CD14-positive monocyte (primary cell): ENCODE results near the gene SMIM26. TPM values are rescaled to one million over a fixed set of nuclear protein-coding genes. Genes with fewer than 3 reads are reported as not detected.
A peak's percentile ranks its signal among the peaks of the same experiment; 100 is the strongest.
"Not testable (repeated sequence)": the region's sequence is repeated elsewhere in the genome, so short reads cannot be mapped to it uniquely, and the experiment has no call there.

Source experiments
- DNase-seq, 3 donors: peaks; one replicate each; pipeline ENCODE4 v3.0.0-alpha.2; 2011 to 2022
- H2AFZ ChIP-seq: 2 replicates; pipeline ENCODE4 v1.6.0; 2012; ENCODE audit warnings: mild to moderate bottlenecking, low read depth, low read length, inconsistent platforms; ENCODE audit not compliant: insufficient read depth, poor library complexity, severe bottlenecking
- H3K27ac ChIP-seq, 2 donors: 1 replicate in 1 of 2; 2 replicates in 1 of 2; pipeline ENCODE4 v1.5.1; 2012 to 2013; ENCODE audit warnings: low read length in 2 of 2, control low read depth in 1 of 2, inconsistent platforms in 1 of 2, low read depth in 1 of 2, mild to moderate bottlenecking in 1 of 2
- H3K27me3 ChIP-seq, 2 donors: one replicate each; pipeline versions ENCODE4 v1.6.0 to v1.6.1; 2011 to 2013; ENCODE audit warnings: low read length in 2 of 2; ENCODE audit not compliant: control insufficient read depth in 2 of 2, insufficient read depth in 2 of 2
- H3K36me3 ChIP-seq, 2 donors: replicated peaks in 1 of 2; 1 replicate in 1 of 2; 2 replicates in 1 of 2; pipeline versions ENCODE4 v1.5.1 to v1.6.1; 2012 to 2013; ENCODE audit warnings: low read length in 2 of 2, control low read depth in 1 of 2, inconsistent platforms in 1 of 2, mild to moderate bottlenecking in 1 of 2; ENCODE audit not compliant: insufficient read depth in 2 of 2, control insufficient read depth in 1 of 2
- H3K4me1 ChIP-seq, 2 donors: 1 replicate in 1 of 2; 2 replicates in 1 of 2; pipeline versions ENCODE4 v1.5.1 to v1.6.1; 2012 to 2013; ENCODE audit warnings: low read length in 2 of 2, control low read depth in 1 of 2, inconsistent platforms in 1 of 2, mild to moderate bottlenecking in 1 of 2, moderate library complexity in 1 of 2; ENCODE audit not compliant: insufficient read depth in 2 of 2, control insufficient read depth in 1 of 2
- H3K4me2 ChIP-seq: replicated peaks from 2 replicates; pipeline ENCODE3; 2012; ENCODE audit warnings: low read length, moderate library complexity, mild to moderate bottlenecking; ENCODE audit not compliant: poor library complexity, severe bottlenecking; ENCODE audit errors: extremely low read depth
- H3K4me3 ChIP-seq, 3 experiments: fragments of 200-600 bp in 1 of 3; sonication (generic) in 1 of 3; replicated peaks in 1 of 3; 1 replicate in 2 of 3; 2 replicates in 1 of 3; pipeline ENCODE4 v1.5.1; 2011 to 2013; ENCODE audit warnings: low read length in 3 of 3, mild to moderate bottlenecking in 3 of 3, control low read depth in 2 of 3, low read depth in 2 of 3, inconsistent platforms in 1 of 3, moderate library complexity in 1 of 3
- H3K79me2 ChIP-seq: 2 replicates; pipeline ENCODE4 v1.6.0; 2012; ENCODE audit warnings: mild to moderate bottlenecking, control low read depth, inconsistent platforms, low read length, moderate library complexity; ENCODE audit not compliant: insufficient read depth
- H3K9ac ChIP-seq: 2 replicates; pipeline ENCODE4 v1.6.0; 2017; ENCODE audit warnings: low read length, mild to moderate bottlenecking; ENCODE audit not compliant: insufficient read depth, poor library complexity, severe bottlenecking
- H3K9me3 ChIP-seq, 2 donors: replicated peaks in 1 of 2; 1 replicate in 1 of 2; 2 replicates in 1 of 2; pipeline versions ENCODE4 v1.5.1 to v1.6.1; 2012 to 2013; ENCODE audit warnings: low read length in 2 of 2, control low read depth in 1 of 2; ENCODE audit not compliant: control insufficient read depth in 1 of 2, insufficient read depth in 1 of 2
- H4K20me1 ChIP-seq: 2 replicates; pipeline ENCODE4 v1.6.0; 2012; ENCODE audit warnings: mild to moderate bottlenecking, low read length, control low read depth, moderate library complexity; ENCODE audit not compliant: insufficient read depth
- H3K27ac Mint-ChIP-seq, 7 donors: one replicate each; pipeline ENCODE4 v1.8.0; 2020; ENCODE audit warnings: mild to moderate bottlenecking in 7 of 7, mixed read lengths in 7 of 7, moderate library complexity in 6 of 7, inconsistent platforms in 2 of 7
- H3K27me3 Mint-ChIP-seq, 3 donors: one replicate each; pipeline ENCODE4 v1.8.0; 2021 to 2022; ENCODE audit warnings: low read depth in 3 of 3, mild to moderate bottlenecking in 3 of 3, mixed read lengths in 3 of 3, moderate library complexity in 3 of 3, inconsistent platforms in 1 of 3
- H3K36me3 Mint-ChIP-seq, 2 donors: one replicate each; pipeline ENCODE4 v1.8.0; 2020; ENCODE audit warnings: mixed read lengths in 2 of 2, inconsistent platforms in 1 of 2, mild to moderate bottlenecking in 1 of 2
- H3K4me1 Mint-ChIP-seq: one replicate; pipeline ENCODE4 v1.8.0; 2020; ENCODE audit warnings: mild to moderate bottlenecking, mixed read lengths
- H3K4me3 Mint-ChIP-seq, 2 donors: one replicate each; pipeline ENCODE4 v1.8.0; 2020; ENCODE audit warnings: mild to moderate bottlenecking in 2 of 2, mixed read lengths in 2 of 2, moderate library complexity in 1 of 2
- H3K9me3 Mint-ChIP-seq, 7 donors: one replicate each; pipeline ENCODE4 v1.8.0; 2020 to 2022; ENCODE audit warnings: mixed read lengths in 7 of 7, mild to moderate bottlenecking in 6 of 7, moderate library complexity in 6 of 7, inconsistent platforms in 2 of 7
- WGBS: methylation state at CpG from one replicate; pipeline ENCODE4 v1.1.5; 2013; ENCODE audit warnings: missing lambda C conversion rate; ENCODE audit not compliant: insufficient coverage; 5-methylcytosine and 5-hydroxymethylcytosine counted together
- intact Hi-C, 2 donors: fragments of 100-400 bp; cut with micrococcal nuclease; formaldehyde crosslinking; loops; one replicate each; pipeline versions ENCODE4 v1.15.0 to v1.15.1; 2023
- polyA minus RNA-seq: library from RNA; depleted of rRNA, polyadenylated mRNA; stranded (reverse); fragments of >200 nt; gene quantifications from 2 replicates; pipeline ENCODE4 v1.2.3, GENCODE V29; 2012
- polyA plus RNA-seq, 3 donors: library from polyadenylated mRNA; depleted of rRNA in 1 of 3; unstranded in 2 of 3; stranded (reverse) in 1 of 3; fragments of 300-500 nt in 2 of 3; fragments of >200 nt in 1 of 3; fragmentation: Illumina TruSeq in 2 of 3; gene quantifications; 1 replicate in 2 of 3; 2 replicates in 1 of 3; pipeline ENCODE4 v1.2.3, GENCODE V29; 2012 to 2021
- total RNA-seq, 12 experiments: library from RNA in 1 of 12; stranded (reverse) in 1 of 12; fragments of 120-200 nt in 1 of 12; gene quantifications; one replicate each; pipeline ENCODE4 v1.2.4 and lab custom pipeline; 2013 to 2026; ENCODE audit warnings: mixed read lengths in 6 of 12, inconsistent platforms in 1 of 12
- TF ChIP-seq, protein P1 (sequence below): fragments of 200-600 bp; IDR thresholded peaks from one replicate; pipeline ENCODE4 v1.8.0; 2022; ENCODE audit warnings: antibody characterized with exemption, mild to moderate bottlenecking

SMIM26 gene, protein sequence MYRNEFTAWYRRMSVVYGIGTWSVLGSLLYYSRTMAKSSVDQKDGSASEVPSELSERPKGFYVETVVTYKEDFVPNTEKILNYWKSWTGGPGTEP
- total RNA-seq (2013), result 106 TPM
- 100 to 1,000 TPM; 101 to 206 (median 176) TPM for polyA plus RNA-seq
- polyA minus RNA-seq, result 27.4 and 37.5 TPM in 2 replicates
- 2.2 to 13.8 (median 10.5) reads per million in 11 experiments for total RNA-seq (lab: John Stamatoyannopoulos, UW)

DNA sequence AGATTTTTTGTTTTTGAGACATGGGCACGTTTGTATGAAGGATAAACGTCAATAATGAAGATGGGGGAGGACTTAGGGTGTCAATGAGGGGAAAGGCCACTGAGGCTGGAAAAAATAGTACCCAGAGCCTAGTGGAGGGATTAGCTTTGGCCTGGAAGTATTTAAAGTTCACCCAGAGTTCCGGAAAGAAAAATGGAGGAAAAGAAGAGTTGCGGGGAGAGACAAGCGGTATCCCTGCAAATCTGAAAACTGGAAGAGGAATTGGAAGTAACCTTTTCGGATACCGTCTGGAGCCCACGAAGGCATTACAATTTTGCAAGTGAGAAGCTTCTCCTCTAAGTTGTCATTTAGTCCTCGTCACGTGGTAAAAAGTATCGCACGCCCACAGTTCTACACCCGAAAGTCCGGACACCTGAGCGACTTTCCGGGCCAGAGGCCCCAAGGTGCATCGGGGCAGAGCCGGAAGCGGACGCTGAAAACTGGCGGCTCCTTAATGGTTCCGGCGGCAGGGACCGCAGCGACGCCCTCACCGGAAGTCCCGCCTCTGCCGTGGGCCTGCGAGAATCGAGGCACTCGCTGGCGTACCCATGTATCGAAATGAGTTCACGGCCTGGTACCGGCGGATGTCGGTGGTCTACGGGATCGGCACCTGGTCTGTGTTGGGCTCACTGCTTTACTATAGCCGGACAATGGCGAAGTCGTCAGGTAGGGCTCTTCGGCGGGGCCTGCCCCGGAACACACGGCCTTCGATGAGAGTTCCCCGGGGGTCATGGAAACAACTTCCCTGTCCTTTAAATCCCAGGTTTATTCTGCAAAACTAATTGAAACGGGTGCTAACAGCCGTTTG is at the start of gene SMIM26:
Gene SMIM26, plus strand, starts transcription at position 541 of the 847 bp plus-strand sequence. Its CDS starts 47 bp downstream, at position 588.
- Mint-ChIP-seq H3K27ac (peak within 1 kb of the TSS; percentile 93 to 99 (median 97)), H3K36me3 (peaks cover 20 to 31% of the 10 kb centered on the region in 2 donors), H3K4me1 (peaks cover 28% of the 10 kb centered on the region), H3K27me3 (peaks cover 0 to 2% (median 0%) of the 10 kb centered on the region in 3 donors), H3K4me3 (peak within 1 kb of the TSS; percentile 92), H3K9me3 (peaks cover 0 to 4% (median 0%) of the 10 kb centered on the region in 7 donors)
- H4K20me1 ChIP-seq, result no peaks in the 10 kb centered on the region
- TF ChIP-seq, protein P1, sequence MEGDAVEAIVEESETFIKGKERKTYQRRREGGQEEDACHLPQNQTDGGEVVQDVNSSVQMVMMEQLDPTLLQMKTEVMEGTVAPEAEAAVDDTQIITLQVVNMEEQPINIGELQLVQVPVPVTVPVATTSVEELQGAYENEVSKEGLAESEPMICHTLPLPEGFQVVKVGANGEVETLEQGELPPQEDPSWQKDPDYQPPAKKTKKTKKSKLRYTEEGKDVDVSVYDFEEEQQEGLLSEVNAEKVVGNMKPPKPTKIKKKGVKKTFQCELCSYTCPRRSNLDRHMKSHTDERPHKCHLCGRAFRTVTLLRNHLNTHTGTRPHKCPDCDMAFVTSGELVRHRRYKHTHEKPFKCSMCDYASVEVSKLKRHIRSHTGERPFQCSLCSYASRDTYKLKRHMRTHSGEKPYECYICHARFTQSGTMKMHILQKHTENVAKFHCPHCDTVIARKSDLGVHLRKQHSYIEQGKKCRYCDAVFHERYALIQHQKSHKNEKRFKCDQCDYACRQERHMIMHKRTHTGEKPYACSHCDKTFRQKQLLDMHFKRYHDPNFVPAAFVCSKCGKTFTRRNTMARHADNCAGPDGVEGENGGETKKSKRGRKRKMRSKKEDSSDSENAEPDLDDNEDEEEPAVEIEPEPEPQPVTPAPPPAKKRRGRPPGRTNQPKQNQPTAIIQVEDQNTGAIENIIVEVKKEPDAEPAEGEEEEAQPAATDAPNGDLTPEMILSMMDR, result no peak
- H3K27ac ChIP-seq, result peak within 1 kb of the TSS; percentile 56 to 95
- peak; percentile 76 to 84 (median 83) for DNase-seq
- peak within 1 kb of the TSS; percentile 89 for H3K9ac ChIP-seq
- H2AFZ ChIP-seq, result peak within 1 kb of the TSS; percentile 94
- peaks cover 29% of the 10 kb centered on the region for H3K79me2 ChIP-seq
- peaks cover 26 to 34% of the 10 kb centered on the region in 2 donors for H3K4me1 ChIP-seq
- intact Hi-C loops, result loop anchor here (5.0 to 10.0 kb wide), 2 partner anchors 60 to 228 kb away; partner anchors contain the start of gene SEC23B (in 2 of the 2)
- H3K4me2 ChIP-seq, result peak within 1 kb of the TSS; percentile 79
- H3K27me3 ChIP-seq, result no peaks in the 10 kb centered on the region
- H3K4me3 ChIP-seq, result peak within 1 kb of the TSS; percentile 77 to 93 (median 79)
- peaks cover 9 to 28% of the 10 kb centered on the region in 2 donors for H3K36me3 ChIP-seq
- under 1% methylated on average over 45 of the region's 51 CpGs for WGBS
- H3K9me3 ChIP-seq, result no peaks in the 10 kb centered on the region

DNA sequence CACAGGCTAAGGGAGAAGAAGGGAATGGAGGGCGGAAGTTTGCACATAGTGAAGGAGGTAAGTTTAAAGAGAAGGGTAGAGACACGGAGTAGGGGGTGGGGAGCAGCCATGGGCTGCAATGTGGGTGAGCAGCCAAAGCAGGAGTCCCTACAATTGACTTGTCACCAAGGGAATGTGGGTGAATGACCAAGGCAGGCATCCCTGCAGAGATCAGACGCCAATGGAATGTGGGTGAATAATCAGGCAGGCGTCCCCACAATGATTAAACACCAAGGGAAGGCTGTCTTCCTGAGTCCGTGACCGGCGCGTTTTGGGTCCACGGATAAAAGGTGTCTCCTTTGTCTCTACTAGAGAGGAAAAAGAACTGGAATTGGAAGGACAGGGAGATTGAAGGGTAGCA is 45.2 kb upstream of the SMIM26 start:
- peak overlapping the region in 1 of 7 donors; percentile 52 for H3K27ac Mint-ChIP-seq

More for the DNA sequence above, 45.2 kb upstream of the SMIM26 start:
- DNase-seq, H3K4me1 Mint-ChIP-seq, H3K9ac ChIP-seq, H4K20me1 ChIP-seq, intact Hi-C loops, H3K4me3 Mint-ChIP-seq, H3K4me2 ChIP-seq, H3K27me3 ChIP-seq, H3K4me3 ChIP-seq, H3K4me1 ChIP-seq, H3K27ac ChIP-seq, H3K27me3 Mint-ChIP-seq, H3K9me3 ChIP-seq, H3K9me3 Mint-ChIP-seq, H2AFZ ChIP-seq: not testable (repeated sequence)
- 93% methylated on average over 9 of the region's 9 CpGs for WGBS
- Histone ChIP-seq H3K79me2 (peaks cover 46% of the 10 kb centered on the region), H3K36me3 (peaks cover 59 to 86% of the 10 kb centered on the region in 2 donors)
- peaks cover 32 to 43% of the 10 kb centered on the region in 2 donors for H3K36me3 Mint-ChIP-seq
